Fibroblast of lung (primary cell): ENCODE data around the gene MRNIP. TPM values are rescaled to one million over a fixed set of nuclear protein-coding genes. Genes with fewer than 3 reads are reported as not detected.

Source experiments
- DNase-seq, 2 donors: peaks; one replicate each; pipeline versions ENCODE4 v3.0.0 to v3.0.0-alpha.2; 2010; ENCODE audit warnings: low read depth in 2 of 2
- H2AFZ ChIP-seq: 2 replicates; pipeline ENCODE4 v1.5.1; 2012; ENCODE audit warnings: low read length, control low read depth, inconsistent platforms
- H3K27ac ChIP-seq: 2 replicates; pipeline ENCODE4 v1.5.1; 2011; ENCODE audit warnings: low read length, control low read depth; ENCODE audit not compliant: insufficient read depth
- H3K27me3 ChIP-seq: 2 replicates; pipeline ENCODE4 v1.5.1; 2011; ENCODE audit warnings: mild to moderate bottlenecking, low read length; ENCODE audit not compliant: control insufficient read depth, insufficient read depth
- H3K36me3 ChIP-seq: 2 replicates; pipeline ENCODE4 v1.5.1; 2011; ENCODE audit warnings: low read length; ENCODE audit not compliant: control insufficient read depth, insufficient read depth
- H3K4me1 ChIP-seq: 2 replicates; pipeline ENCODE4 v1.5.1; 2011; ENCODE audit warnings: low read length; ENCODE audit not compliant: control insufficient read depth, insufficient read depth; ENCODE audit errors: extremely low read depth
- H3K4me2 ChIP-seq: 2 replicates; pipeline ENCODE4 v1.5.1; 2011; ENCODE audit warnings: low read length, control low read depth; ENCODE audit not compliant: insufficient read depth; ENCODE audit errors: extremely low read depth
- H3K4me3 ChIP-seq, 4 experiments: fragments of 200-600 bp in 1 of 4; sonication (generic) in 1 of 4; replicated peaks in 1 of 4; 2 replicates each; pipeline ENCODE4 v1.5.1; 2011 to 2016; ENCODE audit warnings: low read length in 4 of 4, low read depth in 3 of 4, mild to moderate bottlenecking in 3 of 4, control low read depth in 2 of 4, inconsistent platforms in 1 of 4, mixed read lengths in 1 of 4; ENCODE audit not compliant: insufficient read depth in 1 of 4; ENCODE audit errors: control extremely low read depth in 1 of 4
- H3K79me2 ChIP-seq: 2 replicates; pipeline ENCODE4 v1.5.1; 2012; ENCODE audit warnings: mild to moderate bottlenecking, low read length, inconsistent platforms; ENCODE audit not compliant: control insufficient read depth, insufficient read depth
- H3K9ac ChIP-seq: 2 replicates; pipeline ENCODE4 v1.5.1; 2011; ENCODE audit warnings: mild to moderate bottlenecking, low read length, control low read depth; ENCODE audit not compliant: insufficient read depth
- H3K9me3 ChIP-seq: 2 replicates; pipeline ENCODE4 v1.5.1; 2012; ENCODE audit warnings: low read depth, low read length; ENCODE audit not compliant: control insufficient read depth, insufficient read depth
- H4K20me1 ChIP-seq: 2 replicates; pipeline ENCODE4 v1.5.1; 2011; ENCODE audit warnings: low read length; ENCODE audit not compliant: control insufficient read depth, insufficient read depth; ENCODE audit errors: extremely low read depth
- CTCF ChIP-seq, 2 donors: IDR thresholded peaks in 1 of 2; conservative IDR thresholded peaks in 1 of 2; 1 replicate in 1 of 2; 2 replicates in 1 of 2; pipeline ENCODE4 v1.5.1; 2011 to 2012; ENCODE audit warnings: low read length in 2 of 2, control low read depth in 1 of 2, inconsistent platforms in 1 of 2, low read depth in 1 of 2, mild to moderate bottlenecking in 1 of 2
- EZH2 ChIP-seq: IDR thresholded peaks from 2 replicates; pipeline ENCODE4 v1.5.1; 2012; ENCODE audit warnings: low read length, control low read depth, mild to moderate bottlenecking; ENCODE audit errors: missing control alignments
- polyA plus RNA-seq, 2 donors: library from polyadenylated mRNA; depleted of rRNA in 1 of 2; stranded (reverse) in 1 of 2; unstranded in 1 of 2; fragments of >200 nt; gene quantifications; 2 replicates each; pipeline ENCODE4 v1.2.1, GENCODE V29; 2011 to 2012; ENCODE audit warnings: missing spikeins in 1 of 2
- total RNA-seq: library from RNA; depleted of rRNA; stranded (reverse); fragments of >200 nt; gene quantifications from 2 replicates; pipeline ENCODE4 v1.2.1, GENCODE V29; 2014

The MRNIP gene
- total and polyA plus RNA-seq, 2 donors (not counting 1 experiment from before 2014, with no cell fraction given) = 8.6 to 21.0 TPM

- peak overlapping the region in 1 of 4 experiments; percentile 85 for H3K4me3 ChIP-seq
- no peak for DNase-seq
- no peaks in the 10 kb centered on the region for H3K27me3 ChIP-seq
- no peaks in the 10 kb centered on the region for H3K9me3 ChIP-seq
- H3K36me3 ChIP-seq = peaks cover 50% of the 10 kb centered on the region
- H4K20me1 ChIP-seq = peaks cover 8% of the 10 kb centered on the region
- H3K4me2 ChIP-seq = no peak overlapping the region
- no peak overlapping the region for H3K9ac ChIP-seq
- no peak overlapping the region for H2AFZ ChIP-seq
- H3K4me1 ChIP-seq = peaks cover 17% of the 10 kb centered on the region
- TF ChIP-seq EZH2 = no peak
- TF ChIP-seq CTCF (conservative IDR thresholded peaks at IDR 0.05 in 1 of 2, IDR thresholded peaks at IDR 0.05 in 1 of 2; ENCODE audit: low read depth in 1 of 2, low read length in 2 of 2) = no peak
- no peak overlapping the region for H3K27ac ChIP-seq
- H3K79me2 ChIP-seq = peaks cover 65% of the 10 kb centered on the region
Measured at GRCh38 chr5:179825655-179826182, 32.9 kb downstream of the MRNIP start.

- Histone ChIP-seq H3K9ac (no peak overlapping the region), H4K20me1 (peaks cover 8% of the 10 kb centered on the region), H3K4me1 (peaks cover 24% of the 10 kb centered on the region), H3K79me2 (peaks cover 65% of the 10 kb centered on the region), H2AFZ (no peak overlapping the region), H3K36me3 (peaks cover 50% of the 10 kb centered on the region), H3K4me2 (peak overlapping the region; percentile 19), H3K27me3 (no peaks in the 10 kb centered on the region), H3K9me3 (no peaks in the 10 kb centered on the region), H3K27ac (no peak overlapping the region), H3K4me3 (peak overlapping the region in 2 of 4 experiments; percentile 33 to 85)
- TF ChIP-seq EZH2 (no peak), CTCF (conservative IDR thresholded peaks at IDR 0.05 in 1 of 2, IDR thresholded peaks at IDR 0.05 in 1 of 2; ENCODE audit: low read depth in 1 of 2, low read length in 2 of 2) (no peak)
- DNase-seq = no peak
Measured at GRCh38 chr5:179824745-179825112, 33.9 kb downstream of the MRNIP start.

GRCh38 chr5:179823937-179824744 lies 34.5 kb downstream of the MRNIP start:
- H4K20me1 ChIP-seq = peaks cover 8% of the 10 kb centered on the region
- peaks cover 29% of the 10 kb centered on the region for H3K4me1 ChIP-seq
- peak overlapping the region in 3 of 4 experiments; percentile 22 to 85 (median 33) for H3K4me3 ChIP-seq
- DNase-seq = no peak
- H2AFZ ChIP-seq = no peak overlapping the region
- TF ChIP-seq CTCF (conservative IDR thresholded peaks at IDR 0.05 in 1 of 2, IDR thresholded peaks at IDR 0.05 in 1 of 2; ENCODE audit: low read depth in 1 of 2, low read length in 2 of 2) (no peak), EZH2 (no peak)
- H3K27ac ChIP-seq = no peak overlapping the region
- H3K36me3 ChIP-seq = peaks cover 48% of the 10 kb centered on the region
- H3K79me2 ChIP-seq = peaks cover 63% of the 10 kb centered on the region
- H3K9ac ChIP-seq = no peak overlapping the region
- peak overlapping the region; percentile 70 for H3K4me2 ChIP-seq
- H3K9me3 ChIP-seq = no peaks in the 10 kb centered on the region
- no peaks in the 10 kb centered on the region for H3K27me3 ChIP-seq
